Measurements from ENCODE around the gene MBNL2. TPM values are rescaled to one million over a fixed set of nuclear protein-coding genes. Genes with fewer than 3 reads are reported as not detected.

The MBNL2 gene
- total and polyA plus RNA-seq, 10 of the 15 experiments (the other 5 are each of a cell fraction or from before 2014, with no cell fraction given) = 1.6 to 9.7 (median 6.7) TPM

DNA sequence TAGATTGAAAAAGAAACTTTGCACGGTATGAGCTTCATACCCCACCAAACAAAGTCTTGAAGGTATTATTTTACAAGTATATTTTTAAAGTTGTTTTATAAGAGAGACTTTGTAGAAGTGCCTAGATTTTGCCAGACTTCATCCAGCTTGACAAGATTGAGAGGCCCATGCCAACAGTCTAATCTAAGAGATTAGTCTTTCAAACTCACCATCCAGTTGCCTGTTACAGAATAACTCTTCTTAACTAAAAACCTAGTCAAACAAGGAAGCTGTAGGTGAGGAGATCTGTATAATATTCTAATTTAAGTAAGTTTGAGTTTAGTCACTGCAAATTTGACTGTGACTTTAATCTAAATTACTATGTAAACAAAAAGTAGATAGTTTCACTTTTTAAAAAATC is 169.9 kb downstream of the MBNL2 start:
- CTCF ChIA-PET = interaction anchor here (1.5 to 2.4 kb wide), 2 partner anchors 16 to 183 kb away, joined by 3 to 5 read pairs; no protein-coding TSS in a partner anchor

DNA sequence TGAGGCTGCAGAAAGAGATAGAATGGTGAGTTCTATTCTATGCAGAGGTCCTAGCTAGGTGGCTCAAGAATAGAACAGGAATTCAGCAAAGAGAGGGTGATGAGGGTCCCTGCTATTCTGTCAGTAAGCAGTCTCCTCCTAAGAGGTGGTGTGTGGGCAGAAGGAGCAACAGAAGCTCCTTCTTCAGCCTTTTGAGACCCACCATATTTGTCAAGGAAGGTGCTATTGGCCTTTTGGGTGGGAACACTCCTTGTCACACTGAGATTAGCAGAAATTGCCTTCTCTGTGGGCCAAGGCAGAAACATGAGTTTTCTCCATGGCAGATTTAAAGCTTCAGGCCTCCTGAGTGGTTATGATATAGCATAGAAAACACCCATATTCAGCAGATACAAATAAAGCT is 172.4 kb downstream of the MBNL2 start:
- FAIRE-seq (no peak), ATAC-seq (no peak), DNase-seq (ENCODE audit: low read depth, low spot score) (no peak)
- Histone ChIP-seq H2AFZ (ENCODE audit: control insufficient read depth, low read depth, low read length) (no peak overlapping the region), H3K4me1 (ENCODE audit: control insufficient read depth, insufficient read depth, low read length) (no peaks in the 10 kb centered on the region), H3K27me3 (replicated peaks in 1 of 2; ENCODE audit: control insufficient read depth in 2 of 2, insufficient read depth in 2 of 2, low read length in 1 of 2) (no peaks in the 10 kb centered on the region), H3K4me3 (no peak overlapping the region), H3K9ac (ENCODE audit: control insufficient read depth, insufficient read depth, low read length) (no peak overlapping the region), H3K4me2 (ENCODE audit: control insufficient read depth, insufficient read depth) (no peak overlapping the region), H3K27ac (ENCODE audit: control insufficient read depth, insufficient read depth) (no peak overlapping the region), H3K9me3 (replicated peaks; ENCODE audit: control insufficient read depth, insufficient read depth, low read length) (no peaks in the 10 kb centered on the region), H3K36me3 (ENCODE audit: control insufficient read depth in 2 of 2, insufficient read depth in 2 of 2, low read length in 1 of 2) (no peaks in the 10 kb centered on the region), H3K79me2 (ENCODE audit: control insufficient read depth, insufficient read depth, low read length) (no peaks in the 10 kb centered on the region), H4K20me1 (ENCODE audit: control insufficient read depth, insufficient read depth) (no peaks in the 10 kb centered on the region)
- ChIA-PET SMC1A (ENCODE audit: uncharacterized antibody, unreplicated experiment) (no interaction called here), POLR2A (interaction anchor here (0.6 kb wide), 2 partner anchors 20 to 41 kb away, joined by 4 read pairs; no protein-coding TSS in a partner anchor), CTCF (no interaction called here), RAD21 (ENCODE audit: unreplicated experiment) (no interaction called here)
- intact Hi-C loops (cut with micrococcal nuclease; ENCODE audit: unreplicated experiment) (no loop called here), in situ Hi-C loops (cut with MboI) (no loop called here)
- BruUV-seq (replicated peaks) = no TSS peak
- TF ChIP-seq, protein P1, sequence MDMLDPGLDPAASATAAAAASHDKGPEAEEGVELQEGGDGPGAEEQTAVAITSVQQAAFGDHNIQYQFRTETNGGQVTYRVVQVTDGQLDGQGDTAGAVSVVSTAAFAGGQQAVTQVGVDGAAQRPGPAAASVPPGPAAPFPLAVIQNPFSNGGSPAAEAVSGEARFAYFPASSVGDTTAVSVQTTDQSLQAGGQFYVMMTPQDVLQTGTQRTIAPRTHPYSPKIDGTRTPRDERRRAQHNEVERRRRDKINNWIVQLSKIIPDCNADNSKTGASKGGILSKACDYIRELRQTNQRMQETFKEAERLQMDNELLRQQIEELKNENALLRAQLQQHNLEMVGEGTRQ (IDR thresholded peaks at IDR 0.05; ENCODE audit: borderline replicate concordance, low read depth, low read length) = no peak
- TF ChIP-seq, protein P2, sequence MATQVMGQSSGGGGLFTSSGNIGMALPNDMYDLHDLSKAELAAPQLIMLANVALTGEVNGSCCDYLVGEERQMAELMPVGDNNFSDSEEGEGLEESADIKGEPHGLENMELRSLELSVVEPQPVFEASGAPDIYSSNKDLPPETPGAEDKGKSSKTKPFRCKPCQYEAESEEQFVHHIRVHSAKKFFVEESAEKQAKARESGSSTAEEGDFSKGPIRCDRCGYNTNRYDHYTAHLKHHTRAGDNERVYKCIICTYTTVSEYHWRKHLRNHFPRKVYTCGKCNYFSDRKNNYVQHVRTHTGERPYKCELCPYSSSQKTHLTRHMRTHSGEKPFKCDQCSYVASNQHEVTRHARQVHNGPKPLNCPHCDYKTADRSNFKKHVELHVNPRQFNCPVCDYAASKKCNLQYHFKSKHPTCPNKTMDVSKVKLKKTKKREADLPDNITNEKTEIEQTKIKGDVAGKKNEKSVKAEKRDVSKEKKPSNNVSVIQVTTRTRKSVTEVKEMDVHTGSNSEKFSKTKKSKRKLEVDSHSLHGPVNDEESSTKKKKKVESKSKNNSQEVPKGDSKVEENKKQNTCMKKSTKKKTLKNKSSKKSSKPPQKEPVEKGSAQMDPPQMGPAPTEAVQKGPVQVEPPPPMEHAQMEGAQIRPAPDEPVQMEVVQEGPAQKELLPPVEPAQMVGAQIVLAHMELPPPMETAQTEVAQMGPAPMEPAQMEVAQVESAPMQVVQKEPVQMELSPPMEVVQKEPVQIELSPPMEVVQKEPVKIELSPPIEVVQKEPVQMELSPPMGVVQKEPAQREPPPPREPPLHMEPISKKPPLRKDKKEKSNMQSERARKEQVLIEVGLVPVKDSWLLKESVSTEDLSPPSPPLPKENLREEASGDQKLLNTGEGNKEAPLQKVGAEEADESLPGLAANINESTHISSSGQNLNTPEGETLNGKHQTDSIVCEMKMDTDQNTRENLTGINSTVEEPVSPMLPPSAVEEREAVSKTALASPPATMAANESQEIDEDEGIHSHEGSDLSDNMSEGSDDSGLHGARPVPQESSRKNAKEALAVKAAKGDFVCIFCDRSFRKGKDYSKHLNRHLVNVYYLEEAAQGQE (IDR thresholded peaks at IDR 0.05; ENCODE audit: low read depth, low read length) = no peak
- TF ChIP-seq, protein P3, sequence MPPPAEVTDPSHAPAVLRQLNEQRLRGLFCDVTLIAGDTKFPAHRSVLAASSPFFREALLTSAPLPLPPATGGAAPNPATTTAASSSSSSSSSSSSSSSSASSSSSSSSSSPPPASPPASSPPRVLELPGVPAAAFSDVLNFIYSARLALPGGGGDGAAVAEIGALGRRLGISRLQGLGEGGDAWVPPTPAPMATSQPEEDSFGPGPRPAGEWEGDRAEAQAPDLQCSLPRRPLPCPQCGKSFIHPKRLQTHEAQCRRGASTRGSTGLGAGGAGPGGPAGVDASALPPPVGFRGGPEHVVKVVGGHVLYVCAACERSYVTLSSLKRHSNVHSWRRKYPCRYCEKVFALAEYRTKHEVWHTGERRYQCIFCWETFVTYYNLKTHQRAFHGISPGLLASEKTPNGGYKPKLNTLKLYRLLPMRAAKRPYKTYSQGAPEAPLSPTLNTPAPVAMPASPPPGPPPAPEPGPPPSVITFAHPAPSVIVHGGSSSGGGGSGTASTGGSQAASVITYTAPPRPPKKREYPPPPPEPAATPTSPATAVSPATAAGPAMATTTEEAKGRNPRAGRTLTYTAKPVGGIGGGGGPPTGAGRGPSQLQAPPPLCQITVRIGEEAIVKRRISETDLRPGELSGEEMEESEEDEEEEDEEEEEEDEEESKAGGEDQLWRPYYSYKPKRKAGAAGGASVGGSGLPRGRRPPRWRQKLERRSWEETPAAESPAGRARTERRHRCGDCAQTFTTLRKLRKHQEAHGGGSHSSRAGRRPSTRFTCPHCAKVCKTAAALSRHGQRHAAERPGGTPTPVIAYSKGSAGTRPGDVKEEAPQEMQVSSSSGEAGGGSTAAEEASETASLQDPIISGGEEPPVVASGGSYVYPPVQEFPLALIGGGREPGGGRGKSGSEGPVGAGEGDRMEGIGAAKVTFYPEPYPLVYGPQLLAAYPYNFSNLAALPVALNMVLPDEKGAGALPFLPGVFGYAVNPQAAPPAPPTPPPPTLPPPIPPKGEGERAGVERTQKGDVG (CRISPR knock-in tag; IDR thresholded peaks at IDR 0.05) = no peak
- TF ChIP-seq BMI1 (IDR thresholded peaks at IDR 0.05; ENCODE audit: borderline replicate concordance) = no peak

More for the DNA sequence above, 169.9 kb downstream of the MBNL2 start:
- Histone ChIP-seq H3K9ac (ENCODE audit: control insufficient read depth, insufficient read depth, low read length) (no peak overlapping the region), H2AFZ (ENCODE audit: control insufficient read depth, low read depth, low read length) (no peak overlapping the region), H3K4me1 (ENCODE audit: control insufficient read depth, insufficient read depth, low read length) (no peaks in the 10 kb centered on the region), H3K36me3 (ENCODE audit: control insufficient read depth in 2 of 2, insufficient read depth in 2 of 2, low read length in 1 of 2) (no peaks in the 10 kb centered on the region), H3K4me3 (no peak overlapping the region), H3K4me2 (ENCODE audit: control insufficient read depth, insufficient read depth) (no peak overlapping the region), H3K27me3 (replicated peaks in 1 of 2; ENCODE audit: control insufficient read depth in 2 of 2, insufficient read depth in 2 of 2, low read length in 1 of 2) (no peaks in the 10 kb centered on the region), H4K20me1 (ENCODE audit: control insufficient read depth, insufficient read depth) (no peaks in the 10 kb centered on the region), H3K79me2 (ENCODE audit: control insufficient read depth, insufficient read depth, low read length) (no peaks in the 10 kb centered on the region), H3K9me3 (replicated peaks; ENCODE audit: control insufficient read depth, insufficient read depth, low read length) (no peaks in the 10 kb centered on the region), H3K27ac (ENCODE audit: control insufficient read depth, insufficient read depth) (no peak overlapping the region)
- in situ Hi-C loops (cut with MboI) = no loop called here
- ChIA-PET RAD21 (ENCODE audit: unreplicated experiment) (interaction anchor here (0.8 kb wide), 1 partner anchor 282 kb away, joined by 3 read pairs; no protein-coding TSS in a partner anchor), POLR2A (no interaction called here), SMC1A (ENCODE audit: uncharacterized antibody, unreplicated experiment) (interaction anchor here (0.7 to 1.6 kb wide), 3 partner anchors 12 to 23 kb away, joined by 3 to 4 read pairs (median 4); no protein-coding TSS in a partner anchor)
- TF ChIP-seq, protein P4, sequence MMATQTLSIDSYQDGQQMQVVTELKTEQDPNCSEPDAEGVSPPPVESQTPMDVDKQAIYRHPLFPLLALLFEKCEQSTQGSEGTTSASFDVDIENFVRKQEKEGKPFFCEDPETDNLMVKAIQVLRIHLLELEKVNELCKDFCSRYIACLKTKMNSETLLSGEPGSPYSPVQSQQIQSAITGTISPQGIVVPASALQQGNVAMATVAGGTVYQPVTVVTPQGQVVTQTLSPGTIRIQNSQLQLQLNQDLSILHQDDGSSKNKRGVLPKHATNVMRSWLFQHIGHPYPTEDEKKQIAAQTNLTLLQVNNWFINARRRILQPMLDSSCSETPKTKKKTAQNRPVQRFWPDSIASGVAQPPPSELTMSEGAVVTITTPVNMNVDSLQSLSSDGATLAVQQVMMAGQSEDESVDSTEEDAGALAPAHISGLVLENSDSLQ (IDR thresholded peaks at IDR 0.05) = no peak
- no peak for TF ChIP-seq TCF3 (IDR thresholded peaks at IDR 0.05; ENCODE audit: borderline replicate concordance, insufficient read depth, low read depth, low read length)
- TF ChIP-seq SRF (IDR thresholded peaks at IDR 0.05; ENCODE audit: low read depth in 2 of 2, low read length in 2 of 2) = no peak
- TF ChIP-seq ZZZ3 (IDR thresholded peaks at IDR 0.05; ENCODE audit: control insufficient read depth, insufficient read length, low read depth) = no peak
- no peak for TF ChIP-seq PAX8 (IDR thresholded peaks at IDR 0.05)
- no peak for TF ChIP-seq HDAC6 (IDR thresholded peaks at IDR 0.05; ENCODE audit: unreplicated experiment)
- intact Hi-C loops (cut with micrococcal nuclease; ENCODE audit: unreplicated experiment) = no loop called here
- no peak for ATAC-seq
- no peak for DNase-seq (ENCODE audit: low read depth, low spot score)
- WGBS (ENCODE audit: insufficient coverage, insufficient replicate concordance, low lambda C conversion rate, missing lambda C conversion rate) = 0% methylated on average over 1 of the region's 1 CpG
- no TSS peak for BruUV-seq (replicated peaks)
- no peak for FAIRE-seq

All from GM12878 (cell line).